Epidermal melanocyte (primary cell): Measurements from ENCODE around the gene SERPINE3.

Experiments used
- DNase-seq: peaks from one replicate; pipeline ENCODE4 v3.0.0; 2011; ENCODE audit warnings: low spot score; ENCODE audit not compliant: insufficient read length

The SERPINE3 gene

GRCh38 chr13:51339354-51339753, at the start of gene SERPINE3:
TSS of gene SERPINE3 (plus strand) at chr13:51339691. CDS start at chr13:51341092, 1,401 bp downstream.
- DNase-seq = no peak

GRCh38 chr13:51291341-51291740, 48.1 kb upstream of the SERPINE3 start:
- DNase-seq = no peak

- DNase-seq = no peak
These were observed 47.4 kb upstream of the SERPINE3 start for GRCh38 chr13:51292000-51292565.

GRCh38 chr13:51297556-51297955, 41.9 kb upstream of the SERPINE3 start:
- DNase-seq = no peak

GRCh38 chr13:51298812-51299211, 40.7 kb upstream of the SERPINE3 start:
- no peak for DNase-seq

GRCh38 chr13:51303063-51303552, 36.4 kb upstream of the SERPINE3 start:
- DNase-seq = no peak

GRCh38 chr13:51303882-51304281, 35.6 kb upstream of the SERPINE3 start:
- DNase-seq = no peak

- DNase-seq = no peak
These were observed 34.1 kb upstream of the SERPINE3 start for GRCh38 chr13:51305271-51305967.

GRCh38 chr13:51308781-51309180, 30.7 kb upstream of the SERPINE3 start:
- DNase-seq = no peak

GRCh38 chr13:51311231-51311630, 28.3 kb upstream of the SERPINE3 start:
- DNase-seq = no peak

GRCh38 chr13:51311957-51312520, 27.5 kb upstream of the SERPINE3 start:
- DNase-seq = no peak

- DNase-seq = no peak
These were observed 25.9 kb upstream of the SERPINE3 start for GRCh38 chr13:51313619-51314018.

GRCh38 chr13:51317262-51317661, 22.2 kb upstream of the SERPINE3 start:
- no peak for DNase-seq

- DNase-seq = no peak
These were observed 21.5 kb upstream of the SERPINE3 start for GRCh38 chr13:51318015-51318414.

- no peak for DNase-seq
These were observed 20.6 kb upstream of the SERPINE3 start for GRCh38 chr13:51318876-51319275.

GRCh38 chr13:51321836-51322235, 17.7 kb upstream of the SERPINE3 start:
- DNase-seq = no peak

- no peak for DNase-seq
These were observed 16.7 kb upstream of the SERPINE3 start for GRCh38 chr13:51322826-51323225.

GRCh38 chr13:51323824-51324511, 15.5 kb upstream of the SERPINE3 start:
- DNase-seq = no peak

- DNase-seq = no peak
These were observed 14.6 kb upstream of the SERPINE3 start for GRCh38 chr13:51324714-51325420.

GRCh38 chr13:51325837-51326236, 13.7 kb upstream of the SERPINE3 start:
- no peak for DNase-seq

GRCh38 chr13:51326777-51327176, 12.7 kb upstream of the SERPINE3 start:
- no peak for DNase-seq
